Smooth muscle cell (in vitro differentiated cells): ENCODE data around the gene BMPR1A. TPM values are rescaled to one million over a fixed set of nuclear protein-coding genes. Genes with fewer than 3 reads are reported as not detected.

ENCODE experiments used
- DNase-seq: peaks from one replicate; lab custom pipeline; 2025; ENCODE audit not compliant: unreplicated experiment; lab: John Stamatoyannopoulos, UW
- H2AFZ ChIP-seq: fragments of 200-600 bp; sonication (generic); 2 replicates; pipeline ENCODE4 v1.6.0; 2016; ENCODE audit warnings: antibody characterized with exemption, low read depth, mild to moderate bottlenecking
- H3F3A ChIP-seq: fragments of 200-600 bp; sonication (generic); 2 replicates; pipeline ENCODE4 v1.6.0; 2017; ENCODE audit warnings: antibody characterized with exemption, low read depth
- H3K27ac ChIP-seq: fragments of 200-600 bp; sonication (generic); 2 replicates; pipeline ENCODE4 v1.5.1; 2016; ENCODE audit warnings: low read depth, mild to moderate bottlenecking
- H3K27me3 ChIP-seq: fragments of 200-600 bp; sonication (generic); 2 replicates; pipeline ENCODE4 v1.6.1; 2016; ENCODE audit warnings: low read depth, mild to moderate bottlenecking
- H3K36me3 ChIP-seq: fragments of 200-600 bp; sonication (generic); 2 replicates; pipeline ENCODE4 v1.5.1; 2016; ENCODE audit warnings: low read depth
- H3K4me1 ChIP-seq: fragments of 200-600 bp; sonication (generic); 2 replicates; pipeline ENCODE4 v1.5.1; 2016; ENCODE audit warnings: low read depth
- H3K4me2 ChIP-seq: fragments of 200-600 bp; sonication (generic); 2 replicates; pipeline ENCODE4 v1.6.0; 2016; ENCODE audit warnings: mild to moderate bottlenecking
- H3K4me3 ChIP-seq: fragments of 200-600 bp; sonication (generic); 2 replicates; pipeline ENCODE4 v1.5.1; 2016; ENCODE audit warnings: mild to moderate bottlenecking
- H3K79me2 ChIP-seq: fragments of 200-600 bp; sonication (generic); 2 replicates; pipeline ENCODE4 v1.6.0; 2016; ENCODE audit warnings: low read depth, mild to moderate bottlenecking
- H3K9ac ChIP-seq: fragments of 200-600 bp; sonication (generic); 2 replicates; pipeline ENCODE4 v1.6.0; 2016; ENCODE audit warnings: low read depth
- H3K9me3 ChIP-seq: fragments of 200-600 bp; sonication (generic); replicated peaks from 2 replicates; pipeline ENCODE4 v1.5.1; 2016; ENCODE audit warnings: low read depth
- H4K20me1 ChIP-seq: fragments of 200-600 bp; sonication (generic); 2 replicates; pipeline ENCODE4 v1.6.0; 2016; ENCODE audit warnings: low read depth
- WGBS: methylation state at CpG from one replicate; pipeline ENCODE4 v1.1.7; 2016; ENCODE audit warnings: low lambda C conversion rate; 5-methylcytosine and 5-hydroxymethylcytosine counted together
- polyA plus RNA-seq: library from polyadenylated mRNA; unstranded; fragments of >200 nt; fragmentation: Nextera tagmentation; extraction: Ambion mirVana; gene quantifications from 2 replicates; pipeline ENCODE4 v1.2.1, GENCODE V29; 2016
- total RNA-seq: library from RNA; depleted of rRNA; stranded (reverse); fragments of >200 nt; gene quantifications from 2 replicates; pipeline ENCODE4 v1.2.3, GENCODE V29; 2014
- TF ChIP-seq, protein P1 (sequence below): fragments of 200-600 bp; sonication (generic); IDR thresholded peaks from 2 replicates; pipeline ENCODE4 v1.5.1; 2017; ENCODE audit warnings: borderline replicate concordance, mild to moderate bottlenecking, antibody characterized with exemption; ENCODE audit not compliant: insufficient read depth, poor library complexity, severe bottlenecking

BMPR1A gene
- total and polyA plus RNA-seq, 2 experiments from 2014 or later, result 15.5 to 80.9 TPM

- no peak overlapping the region for H2AFZ ChIP-seq
- TF ChIP-seq, protein P1, sequence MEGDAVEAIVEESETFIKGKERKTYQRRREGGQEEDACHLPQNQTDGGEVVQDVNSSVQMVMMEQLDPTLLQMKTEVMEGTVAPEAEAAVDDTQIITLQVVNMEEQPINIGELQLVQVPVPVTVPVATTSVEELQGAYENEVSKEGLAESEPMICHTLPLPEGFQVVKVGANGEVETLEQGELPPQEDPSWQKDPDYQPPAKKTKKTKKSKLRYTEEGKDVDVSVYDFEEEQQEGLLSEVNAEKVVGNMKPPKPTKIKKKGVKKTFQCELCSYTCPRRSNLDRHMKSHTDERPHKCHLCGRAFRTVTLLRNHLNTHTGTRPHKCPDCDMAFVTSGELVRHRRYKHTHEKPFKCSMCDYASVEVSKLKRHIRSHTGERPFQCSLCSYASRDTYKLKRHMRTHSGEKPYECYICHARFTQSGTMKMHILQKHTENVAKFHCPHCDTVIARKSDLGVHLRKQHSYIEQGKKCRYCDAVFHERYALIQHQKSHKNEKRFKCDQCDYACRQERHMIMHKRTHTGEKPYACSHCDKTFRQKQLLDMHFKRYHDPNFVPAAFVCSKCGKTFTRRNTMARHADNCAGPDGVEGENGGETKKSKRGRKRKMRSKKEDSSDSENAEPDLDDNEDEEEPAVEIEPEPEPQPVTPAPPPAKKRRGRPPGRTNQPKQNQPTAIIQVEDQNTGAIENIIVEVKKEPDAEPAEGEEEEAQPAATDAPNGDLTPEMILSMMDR, result no peak
- no peaks in the 10 kb centered on the region for H3K9me3 ChIP-seq
- no peak for DNase-seq
- H4K20me1 ChIP-seq, result no peaks in the 10 kb centered on the region
- H3K4me2 ChIP-seq, result no peak overlapping the region
- H3K79me2 ChIP-seq, result no peaks in the 10 kb centered on the region
- no peak overlapping the region for H3K27ac ChIP-seq
- H3K4me3 ChIP-seq, result no peak overlapping the region
- H3K9ac ChIP-seq, result no peak overlapping the region
- peaks cover 15% of the 10 kb centered on the region for H3K4me1 ChIP-seq
- H3K36me3 ChIP-seq, result no peaks in the 10 kb centered on the region
- H3K27me3 ChIP-seq, result no peaks in the 10 kb centered on the region
- H3F3A ChIP-seq, result no peaks in the 10 kb centered on the region
- 94% methylated on average over 7 of the region's 7 CpGs for WGBS
These were observed 205.9 kb downstream of the BMPR1A start for GRCh38 chr10:86962136-86962980.

GRCh38 chr10:86962981-86963310 is 206.5 kb downstream of the BMPR1A start:
- H3K27me3 ChIP-seq, result no peaks in the 10 kb centered on the region
- H4K20me1 ChIP-seq, result no peaks in the 10 kb centered on the region
- no peak overlapping the region for H3K9ac ChIP-seq
- H3K79me2 ChIP-seq, result no peaks in the 10 kb centered on the region
- no peaks in the 10 kb centered on the region for H3K36me3 ChIP-seq
- no peak overlapping the region for H3K27ac ChIP-seq
- H3K4me1 ChIP-seq, result peaks cover 15% of the 10 kb centered on the region
- H3K4me3 ChIP-seq, result no peak overlapping the region
- H3F3A ChIP-seq, result no peaks in the 10 kb centered on the region
- H3K4me2 ChIP-seq, result no peak overlapping the region
- no peak for DNase-seq
- no peak overlapping the region for H2AFZ ChIP-seq
- WGBS, result 96% methylated on average over 7 of the region's 7 CpGs
- H3K9me3 ChIP-seq, result no peaks in the 10 kb centered on the region
- TF ChIP-seq, protein P1, result no peak

DNA sequence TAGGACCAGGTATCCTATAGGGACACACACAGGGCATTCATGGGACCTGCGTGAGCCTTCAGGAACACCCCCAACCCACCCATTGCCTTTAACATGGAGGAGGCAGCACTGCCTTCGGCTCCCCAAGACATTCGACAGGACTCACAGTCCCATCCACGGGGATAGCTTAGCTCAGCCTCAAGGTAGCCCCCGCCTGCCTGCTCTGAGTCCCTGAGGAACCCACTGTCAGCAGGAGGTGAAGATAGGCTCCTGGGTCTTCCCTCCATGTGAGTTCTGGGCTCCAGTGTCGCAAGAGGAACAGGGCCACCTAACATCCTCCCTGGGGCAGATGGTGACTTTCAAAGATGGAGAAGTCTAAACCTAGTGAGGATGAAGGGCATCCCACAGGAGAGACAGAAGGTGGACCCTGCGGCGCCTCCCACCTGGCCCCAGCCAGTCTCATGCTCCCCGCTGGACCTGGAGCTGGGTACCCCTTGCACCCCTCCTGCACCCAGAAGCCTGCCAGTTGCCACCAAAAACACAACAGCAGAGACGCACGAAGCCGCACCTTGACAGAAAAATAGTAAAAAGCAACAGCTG is 207.0 kb downstream of the BMPR1A start:
- H3F3A ChIP-seq, result no peaks in the 10 kb centered on the region
- 98% methylated on average over 12 of the region's 12 CpGs for WGBS
- H3K27me3 ChIP-seq, result no peaks in the 10 kb centered on the region
- no peaks in the 10 kb centered on the region for H3K79me2 ChIP-seq
- DNase-seq, result no peak
- H3K4me2 ChIP-seq, result no peak overlapping the region
- no peak overlapping the region for H3K27ac ChIP-seq
- H3K4me3 ChIP-seq, result no peak overlapping the region
- no peaks in the 10 kb centered on the region for H4K20me1 ChIP-seq
- no peaks in the 10 kb centered on the region for H3K36me3 ChIP-seq
- no peak overlapping the region for H2AFZ ChIP-seq
- no peaks in the 10 kb centered on the region for H3K9me3 ChIP-seq
- H3K4me1 ChIP-seq, result peaks cover 15% of the 10 kb centered on the region
- TF ChIP-seq, protein P1, result no peak
- H3K9ac ChIP-seq, result no peak overlapping the region
